Stomach (tissue), 9 donors: ENCODE measurements around the gene XRCC4. TPM values are rescaled to one million over a fixed set of nuclear protein-coding genes. Genes with fewer than 3 reads are reported as not detected.

Source experiments
- DNase-seq, 2 donors: peaks; one replicate each; pipeline versions ENCODE4 v3.0.0 to v3.0.0-alpha.2; 2013 to 2019
- H3K27ac ChIP-seq, 5 donors: fragments of 200-600 bp in 4 of 5; sonication (generic) in 4 of 5; one replicate each; pipeline ENCODE4 v1.5.1; 2013 to 2019; ENCODE audit warnings: mild to moderate bottlenecking in 1 of 5, moderate library complexity in 1 of 5
- H3K27me3 ChIP-seq, 3 donors: fragments of 200-600 bp; sonication (generic); one replicate each; pipeline ENCODE4 v1.5.1; 2017 to 2019; ENCODE audit warnings: mixed run types in 1 of 3
- H3K36me3 ChIP-seq, 4 donors: fragments of 200-600 bp; sonication (generic); 1 replicate in 3 of 4; 2 replicates in 1 of 4; pipeline ENCODE4 v1.5.1; 2016 to 2019
- H3K4me1 ChIP-seq, 4 donors: fragments of 200-600 bp; sonication (generic); one replicate each; pipeline ENCODE4 v1.5.1; 2016 to 2019
- H3K4me3 ChIP-seq, 4 donors: fragments of 200-600 bp; sonication (generic) in 3 of 4; one replicate each; pipeline ENCODE4 v1.5.1; 2016 to 2019; ENCODE audit warnings: mild to moderate bottlenecking in 1 of 4
- H3K9me3 ChIP-seq, 4 donors: fragments of 200-600 bp; sonication (generic); one replicate each; pipeline ENCODE4 v1.5.1; 2016 to 2019
- EP300 ChIP-seq: sonication (generic); formaldehyde crosslinking; IDR thresholded peaks from one replicate; pipeline ENCODE4 v1.6.1; 2017; ENCODE audit warnings: antibody characterized with exemption
- POLR2A ChIP-seq, 4 donors: fragments of 450-650 bp; IDR thresholded peaks; one replicate each; pipeline ENCODE4 v1.6.1; 2016; ENCODE audit warnings: antibody characterized with exemption in 4 of 4, control low read depth in 2 of 4, mild to moderate bottlenecking in 1 of 4, moderate library complexity in 1 of 4
- POLR2AphosphoS5 ChIP-seq, 3 donors: sonication (generic); formaldehyde crosslinking; IDR thresholded peaks; one replicate each; pipeline ENCODE4 v1.6.1; 2016; ENCODE audit warnings: antibody characterized with exemption in 3 of 3
- WGBS, 5 donors: extraction: QIAGEN DNeasy Blood & Tissue Kit in 3 of 5; methylation state at CpG; one replicate each; pipeline versions ENCODE4 v1.1.5 to v1.1.7; 2013 to 2018; 5-methylcytosine and 5-hydroxymethylcytosine counted together
- intact Hi-C: fragments of 100-400 bp; cut with DNase I; formaldehyde crosslinking; loops from one replicate; pipeline ENCODE4 v1.15.1; 2023; ENCODE audit warnings: low total_unique reads
- polyA plus RNA-seq, 3 donors: library from polyadenylated mRNA; stranded (reverse); fragments of 200-250 nt; gene quantifications; one replicate each; pipeline ENCODE4 v1.2.3, GENCODE V29; 2013
- total RNA-seq, 5 donors: library from RNA; depleted of rRNA; stranded (reverse); fragments of >200 nt; gene quantifications; one replicate each; pipeline versions ENCODE4 v1.1.0 to v1.2.3, GENCODE V29; 2014 to 2016
- TF ChIP-seq, protein P1 (sequence below), 7 experiments: fragments of 450-650 bp in 4 of 7; fragments of 200-600 bp in 3 of 7; sonication (generic) in 3 of 7; IDR thresholded peaks; one replicate each; pipeline ENCODE4 v1.5.1; 2016 to 2019; ENCODE audit warnings: antibody characterized with exemption in 7 of 7, control low read depth in 2 of 7, mild to moderate bottlenecking in 1 of 7
- donor health status: healthy with polysubstance abuse.
- donor health status: Bipolar disorder and iron deficiency.
- donor health status: healthy.

Gene XRCC4
- total and polyA plus RNA-seq, 8 donors: 0.45 to 14.2 (median 8.4) TPM; not detected in 1

DNA sequence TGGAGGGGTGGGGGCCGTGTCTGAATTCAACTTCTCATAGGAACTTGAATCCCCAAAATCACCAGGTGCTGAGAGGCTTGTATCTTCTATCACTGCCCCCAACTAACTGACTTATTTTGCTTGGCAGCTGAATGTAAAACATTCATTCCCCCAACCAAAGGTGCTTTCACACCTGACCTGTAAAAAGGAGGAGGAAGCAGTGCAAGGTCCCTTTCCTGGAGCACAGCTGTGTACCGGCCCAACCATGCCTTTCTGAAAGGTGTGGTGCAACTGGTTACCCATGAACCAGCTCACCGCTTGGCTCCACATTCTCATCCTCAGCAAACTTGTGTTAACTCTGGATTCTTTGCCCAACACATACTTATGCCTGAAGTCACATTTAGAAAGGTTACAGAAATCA lies 34.8 kb upstream of the XRCC4 start:
- 84 to 95% (median 90%) methylated on average over 3 of the region's 3 CpGs for WGBS, 5 donors
- Histone ChIP-seq H3K4me1 (no peaks in the 10 kb centered on the region), H3K4me3 (no peak overlapping the region), H3K9me3 (no peaks in the 10 kb centered on the region), H3K27me3 (no peaks in the 10 kb centered on the region), H3K27ac (no peak overlapping the region), H3K36me3 (no peaks in the 10 kb centered on the region)
- no peak for DNase-seq
- TF ChIP-seq EP300 (no peak), POLR2A (IDR thresholded peaks at IDR 0.05) (no peak), POLR2AphosphoS5 (IDR thresholded peaks at IDR 0.05) (no peak)
- TF ChIP-seq, protein P1, sequence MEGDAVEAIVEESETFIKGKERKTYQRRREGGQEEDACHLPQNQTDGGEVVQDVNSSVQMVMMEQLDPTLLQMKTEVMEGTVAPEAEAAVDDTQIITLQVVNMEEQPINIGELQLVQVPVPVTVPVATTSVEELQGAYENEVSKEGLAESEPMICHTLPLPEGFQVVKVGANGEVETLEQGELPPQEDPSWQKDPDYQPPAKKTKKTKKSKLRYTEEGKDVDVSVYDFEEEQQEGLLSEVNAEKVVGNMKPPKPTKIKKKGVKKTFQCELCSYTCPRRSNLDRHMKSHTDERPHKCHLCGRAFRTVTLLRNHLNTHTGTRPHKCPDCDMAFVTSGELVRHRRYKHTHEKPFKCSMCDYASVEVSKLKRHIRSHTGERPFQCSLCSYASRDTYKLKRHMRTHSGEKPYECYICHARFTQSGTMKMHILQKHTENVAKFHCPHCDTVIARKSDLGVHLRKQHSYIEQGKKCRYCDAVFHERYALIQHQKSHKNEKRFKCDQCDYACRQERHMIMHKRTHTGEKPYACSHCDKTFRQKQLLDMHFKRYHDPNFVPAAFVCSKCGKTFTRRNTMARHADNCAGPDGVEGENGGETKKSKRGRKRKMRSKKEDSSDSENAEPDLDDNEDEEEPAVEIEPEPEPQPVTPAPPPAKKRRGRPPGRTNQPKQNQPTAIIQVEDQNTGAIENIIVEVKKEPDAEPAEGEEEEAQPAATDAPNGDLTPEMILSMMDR (IDR thresholded peaks at IDR 0.05): no peak
- intact Hi-C loops: no loop called here

DNA sequence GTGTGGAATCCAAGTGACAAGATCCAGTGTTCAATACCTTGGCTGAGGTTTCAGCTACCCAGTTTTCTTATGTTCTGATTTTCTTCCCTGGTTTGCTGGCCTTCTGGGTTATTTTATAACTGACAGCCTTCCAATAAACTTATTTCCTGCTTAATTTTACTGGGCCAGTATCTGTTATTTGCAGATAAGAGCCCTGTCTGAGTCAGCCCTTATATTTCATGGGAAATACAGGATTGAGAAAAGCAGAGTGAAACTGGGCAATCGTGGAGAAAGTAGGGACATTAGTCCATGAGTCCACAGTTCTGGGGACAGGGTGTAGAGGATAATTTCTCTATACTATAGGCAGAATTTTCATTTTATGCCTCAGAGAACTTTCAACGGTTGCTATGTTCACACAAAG lies 32.4 kb upstream of the XRCC4 start:
- DNase-seq: no peak
- Histone ChIP-seq H3K27ac (no peak overlapping the region), H3K4me3 (no peak overlapping the region), H3K36me3 (peaks cover 0 to 3% (median 2%) of the 10 kb centered on the region in 4 donors), H3K27me3 (no peaks in the 10 kb centered on the region), H3K4me1 (no peaks in the 10 kb centered on the region), H3K9me3 (no peaks in the 10 kb centered on the region)
- TF ChIP-seq POLR2AphosphoS5 (IDR thresholded peaks at IDR 0.05): no peak
- TF ChIP-seq, protein P1 (IDR thresholded peaks at IDR 0.05): no peak
- no peak for TF ChIP-seq POLR2A (IDR thresholded peaks at IDR 0.05)
- no peak for TF ChIP-seq EP300
- intact Hi-C loops: no loop called here
- WGBS, 5 donors: 56 to 71% (median 58%) methylated on average over 2 of the region's 2 CpGs

DNA sequence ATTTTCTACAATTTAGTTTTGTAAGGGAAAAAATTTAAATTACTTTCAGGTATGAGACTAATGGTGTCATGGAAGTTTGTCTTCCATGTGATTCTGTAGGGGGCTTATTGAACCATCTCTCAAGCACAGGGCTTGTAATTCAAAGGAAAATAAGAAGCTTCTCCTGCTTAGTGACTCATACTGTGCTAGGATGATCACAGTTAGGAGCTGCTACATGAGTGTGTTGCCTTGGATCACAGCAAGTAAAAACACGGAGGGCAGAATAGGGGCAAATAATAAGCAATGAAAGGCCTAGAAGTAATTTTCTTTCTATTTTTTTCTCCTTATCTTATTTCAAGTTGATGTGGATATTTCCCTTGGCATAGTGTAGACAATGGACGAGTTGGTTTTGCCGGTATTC lies 29.1 kb upstream of the XRCC4 start:
- Histone ChIP-seq H3K4me1 (no peaks in the 10 kb centered on the region), H3K4me3 (no peak overlapping the region), H3K27ac (no peak overlapping the region), H3K9me3 (no peaks in the 10 kb centered on the region), H3K36me3 (peaks cover 0 to 21% (median 8%) of the 10 kb centered on the region in 4 donors), H3K27me3 (no peaks in the 10 kb centered on the region)
- intact Hi-C loops: no loop called here
- TF ChIP-seq, protein P1 (IDR thresholded peaks at IDR 0.05): no peak
- TF ChIP-seq EP300: no peak
- TF ChIP-seq POLR2A (IDR thresholded peaks at IDR 0.05): no peak
- TF ChIP-seq POLR2AphosphoS5 (IDR thresholded peaks at IDR 0.05): no peak
- no peak for DNase-seq
- 72 to 88% (median 78%) methylated on average over 3 of the region's 3 CpGs for WGBS, 5 donors

DNA sequence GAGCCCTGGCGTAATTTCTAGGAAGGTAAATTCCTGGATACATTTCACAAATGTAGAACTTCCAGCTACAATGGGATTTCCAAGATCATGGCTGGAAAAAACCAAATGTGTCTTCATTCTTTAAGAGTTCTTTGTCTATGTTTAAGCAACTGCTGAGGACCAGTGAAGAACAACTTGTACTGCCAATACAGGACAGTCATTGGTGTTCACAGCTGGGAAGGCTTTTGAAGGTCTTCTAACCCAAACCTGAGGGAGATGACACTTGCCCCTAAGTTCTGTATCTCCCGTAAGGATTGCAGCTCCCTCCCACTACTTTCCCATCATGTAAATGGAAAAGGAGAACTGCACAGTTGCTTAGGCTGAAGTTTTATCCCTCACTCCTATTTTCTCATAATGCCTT lies 28.5 kb upstream of the XRCC4 start:
- no peak overlapping the region for H3K27ac ChIP-seq
- H3K4me3 ChIP-seq: no peak overlapping the region
- no peaks in the 10 kb centered on the region for H3K9me3 ChIP-seq
- peaks cover 0 to 27% (median 8%) of the 10 kb centered on the region in 4 donors for H3K36me3 ChIP-seq
- no peaks in the 10 kb centered on the region for H3K27me3 ChIP-seq
- 91 to 99% (median 96%) methylated on average over 2 of the region's 2 CpGs for WGBS, 5 donors
- TF ChIP-seq, protein P1 (IDR thresholded peaks at IDR 0.05): no peak
- TF ChIP-seq EP300 (no peak), POLR2AphosphoS5 (IDR thresholded peaks at IDR 0.05) (no peak), POLR2A (IDR thresholded peaks at IDR 0.05) (no peak)
- H3K4me1 ChIP-seq: no peaks in the 10 kb centered on the region
- intact Hi-C loops: no loop called here
- no peak for DNase-seq
